ENCODE results near the gene EIF2B4. TPM values are rescaled to one million over a fixed set of nuclear protein-coding genes. Genes with fewer than 3 reads are reported as not detected.

The EIF2B4 gene
- total and polyA plus RNA-seq, 7 experiments from 2014 or later: 23.8 to 56.1 (median 42.2) TPM

GRCh38 chr2:27407798-27408491 is 37.8 kb upstream of the EIF2B4 start:
- intact Hi-C loops (cut with micrococcal nuclease): loop anchor here (2.0 to 10.0 kb wide), 5 partner anchors 15 to 1529 kb away; partner anchors contain the start of genes ASXL2 (in 1 of the 2), ATRAID (in 1 of the 2), CAD (in 1 of the 2) and GTF3C2 (in 1 of the 2)
- Mint-ChIP-seq H3K4me3 (peak overlapping the region; percentile 87 to 96 (median 90)), H3K4me1 (peaks cover 28 to 64% (median 42%) of the 10 kb centered on the region in 7 donors), H3K9me3 (peaks cover 0 to 6% (median 0%) of the 10 kb centered on the region in 11 donors), H3K27me3 (peaks cover 0 to 7% (median 0%) of the 10 kb centered on the region in 5 donors), H3K27ac (peak overlapping the region; percentile 59 to 97 (median 79)), H3K36me3 (peaks cover 0 to 12% (median 0%) of the 10 kb centered on the region in 5 donors)
- CTCF ChIA-PET: no interaction called here
- ATAC-seq (no peak), DNase-seq (no peak)
- H3K4me1 ChIP-seq (ENCODE audit: control insufficient read depth in 2 of 2, insufficient read depth in 2 of 2, low read length in 2 of 2): peaks cover 13 to 17% of the 10 kb centered on the region in 2 donors
- POLR2A ChIA-PET: interaction anchor here (1.2 to 1.6 kb wide), 3 partner anchors 16 to 27 kb away, joined by 4 to 6 read pairs (median 5); partner anchors contain the start of genes NRBP1 and ZNF513
- peak overlapping the region; percentile 4 for H3K4me3 ChIP-seq (ENCODE audit: low read length)
- no peaks in the 10 kb centered on the region for H3K27me3 ChIP-seq (ENCODE audit: control insufficient read depth in 2 of 2, insufficient read depth in 2 of 2, low read length in 2 of 2)
- peak overlapping the region; percentile 89 for H3K27ac ChIP-seq (ENCODE audit: low read depth, low read length)
- H3K36me3 ChIP-seq (ENCODE audit: control insufficient read depth in 2 of 3, insufficient read depth in 3 of 3, low read length in 3 of 3): peaks cover 0 to 14% (median 0%) of the 10 kb centered on the region in 3 experiments
- no peaks in the 10 kb centered on the region for H3K9me3 ChIP-seq (ENCODE audit: control insufficient read depth in 2 of 3, low read length in 3 of 3)

- ChIA-PET POLR2A (interaction anchor here (1.0 to 1.2 kb wide), 2 partner anchors 44 to 78 kb away, joined by 3 read pairs; partner anchors contain the start of gene GTF3C2), CTCF (no interaction called here)
- H3K36me3 Mint-ChIP-seq: peaks cover 0 to 18% (median 7%) of the 10 kb centered on the region in 5 donors
- Histone ChIP-seq H3K36me3 (ENCODE audit: control insufficient read depth in 2 of 3, insufficient read depth in 3 of 3, low read length in 3 of 3) (peaks cover 0 to 6% (median 0%) of the 10 kb centered on the region in 3 experiments), H3K27ac (ENCODE audit: low read depth, low read length) (no peak overlapping the region), H3K27me3 (ENCODE audit: control insufficient read depth in 2 of 2, insufficient read depth in 2 of 2, low read length in 2 of 2) (no peaks in the 10 kb centered on the region), H3K4me1 (ENCODE audit: control insufficient read depth in 2 of 2, insufficient read depth in 2 of 2, low read length in 2 of 2) (peaks cover 0 to 3% of the 10 kb centered on the region in 2 donors), H3K4me3 (ENCODE audit: low read length) (no peak overlapping the region), H3K9me3 (ENCODE audit: control insufficient read depth in 2 of 3, low read length in 3 of 3) (no peaks in the 10 kb centered on the region)
- no peak for ATAC-seq
- intact Hi-C loops (cut with micrococcal nuclease): loop anchor here in 1 of 2 donors (10.0 kb wide), 1 partner anchor 186 kb away; the partner anchor contains the start of genes ATRAID, CAD and SLC5A6
- H3K9me3 Mint-ChIP-seq: no peaks in the 10 kb centered on the region
- peak overlapping the region in 3 of 10 donors; percentile 2 to 43 (median 28) for H3K4me3 Mint-ChIP-seq
- H3K27ac Mint-ChIP-seq: peak overlapping the region in 6 of 9 donors; percentile 36 to 77 (median 58)
- H3K4me1 Mint-ChIP-seq: peaks cover 15 to 62% (median 50%) of the 10 kb centered on the region in 7 donors
- no peak for DNase-seq
- no peaks in the 10 kb centered on the region for H3K27me3 Mint-ChIP-seq
Measured at GRCh38 chr2:27400348-27401135, 30.4 kb upstream of the EIF2B4 start.

GRCh38 chr2:27398962-27399361 is 28.8 kb upstream of the EIF2B4 start:
- Mint-ChIP-seq H3K27ac (peak overlapping the region in 3 of 9 donors; percentile 23 to 59 (median 28)), H3K4me3 (peak overlapping the region in 1 of 10 donors; percentile 43), H3K9me3 (no peaks in the 10 kb centered on the region), H3K4me1 (peaks cover 20 to 56% (median 43%) of the 10 kb centered on the region in 7 donors), H3K27me3 (no peaks in the 10 kb centered on the region), H3K36me3 (peaks cover 0 to 18% (median 7%) of the 10 kb centered on the region in 5 donors)
- Histone ChIP-seq H3K4me3 (ENCODE audit: low read length) (no peak overlapping the region), H3K36me3 (ENCODE audit: control insufficient read depth in 2 of 3, insufficient read depth in 3 of 3, low read length in 3 of 3) (no peaks in the 10 kb centered on the region), H3K9me3 (ENCODE audit: control insufficient read depth in 2 of 3, low read length in 3 of 3) (no peaks in the 10 kb centered on the region), H3K27ac (ENCODE audit: low read depth, low read length) (no peak overlapping the region), H3K27me3 (ENCODE audit: control insufficient read depth in 2 of 2, insufficient read depth in 2 of 2, low read length in 2 of 2) (no peaks in the 10 kb centered on the region), H3K4me1 (ENCODE audit: control insufficient read depth in 2 of 2, insufficient read depth in 2 of 2, low read length in 2 of 2) (peaks cover 0 to 3% of the 10 kb centered on the region in 2 donors)
- ATAC-seq: no peak
- intact Hi-C loops (cut with micrococcal nuclease): no loop called here
- no peak for DNase-seq
- POLR2A ChIA-PET: no interaction called here
- CTCF ChIA-PET: no interaction called here

- no peaks in the 10 kb centered on the region for H3K9me3 ChIP-seq (ENCODE audit: control insufficient read depth in 2 of 3, low read length in 3 of 3)
- H3K4me3 Mint-ChIP-seq: peak overlapping the region in 2 of 10 donors; percentile 20 to 33
- H3K9me3 Mint-ChIP-seq: no peaks in the 10 kb centered on the region
- H3K27ac Mint-ChIP-seq: peak overlapping the region in 6 of 9 donors; percentile 21 to 67 (median 54)
- peaks cover 0 to 4% (median 0%) of the 10 kb centered on the region in 3 experiments for H3K36me3 ChIP-seq (ENCODE audit: control insufficient read depth in 2 of 3, insufficient read depth in 3 of 3, low read length in 3 of 3)
- peaks cover 10 to 16% of the 10 kb centered on the region in 2 donors for H3K4me1 ChIP-seq (ENCODE audit: control insufficient read depth in 2 of 2, insufficient read depth in 2 of 2, low read length in 2 of 2)
- CTCF ChIA-PET: interaction anchor here (0.7 to 1.0 kb wide), 2 partner anchors 37 to 442 kb away, joined by 3 read pairs; no protein-coding TSS in a partner anchor
- DNase-seq (no peak), ATAC-seq (no peak)
- H3K27ac ChIP-seq (ENCODE audit: low read depth, low read length): no peak overlapping the region
- H3K27me3 ChIP-seq (ENCODE audit: control insufficient read depth in 2 of 2, insufficient read depth in 2 of 2, low read length in 2 of 2): no peaks in the 10 kb centered on the region
- POLR2A ChIA-PET: interaction anchor here (0.7 kb wide), 1 partner anchor 25 kb away, joined by 3 read pairs; no protein-coding TSS in a partner anchor
- H3K4me3 ChIP-seq (ENCODE audit: low read length): no peak overlapping the region
- peaks cover 0 to 17% (median 4%) of the 10 kb centered on the region in 5 donors for H3K36me3 Mint-ChIP-seq
- intact Hi-C loops (cut with micrococcal nuclease): loop anchor here in 1 of 2 donors (2.0 kb wide), 1 partner anchor 16 kb away; the partner anchor contains the start of gene PPM1G
- H3K4me1 Mint-ChIP-seq: peaks cover 32 to 52% (median 35%) of the 10 kb centered on the region in 7 donors
- H3K27me3 Mint-ChIP-seq: no peaks in the 10 kb centered on the region
Measured at GRCh38 chr2:27393225-27393624, 23.1 kb upstream of the EIF2B4 start.

- peaks cover 0 to 11% (median 0%) of the 10 kb centered on the region in 3 experiments for H3K36me3 ChIP-seq (ENCODE audit: control insufficient read depth in 2 of 3, insufficient read depth in 3 of 3, low read length in 3 of 3)
Measured at GRCh38 chr2:27390822-27391679, 20.9 kb upstream of the EIF2B4 start.

More at GRCh38 chr2:27390822-27391679, 20.9 kb upstream of the EIF2B4 start:
- Histone ChIP-seq H3K27ac (ENCODE audit: low read depth, low read length) (peak overlapping the region; percentile 55), H3K27me3 (ENCODE audit: control insufficient read depth in 2 of 2, insufficient read depth in 2 of 2, low read length in 2 of 2) (no peaks in the 10 kb centered on the region), H3K4me1 (ENCODE audit: control insufficient read depth in 2 of 2, insufficient read depth in 2 of 2, low read length in 2 of 2) (peaks cover 10 to 16% of the 10 kb centered on the region in 2 donors), H3K9me3 (ENCODE audit: control insufficient read depth in 2 of 3, low read length in 3 of 3) (no peaks in the 10 kb centered on the region), H3K4me3 (ENCODE audit: low read length) (no peak overlapping the region)
- H3K27ac Mint-ChIP-seq: peak overlapping the region; percentile 74 to 96 (median 91)
- DNase-seq (peak in 6 of 9 donors; percentile 32 to 61 (median 50)), ATAC-seq (peak; percentile 84)
- CTCF ChIA-PET: no interaction called here
- intact Hi-C loops (cut with micrococcal nuclease): no loop called here
- H3K36me3 Mint-ChIP-seq: peaks cover 0 to 17% (median 4%) of the 10 kb centered on the region in 5 donors
- peaks cover 25 to 40% (median 30%) of the 10 kb centered on the region in 7 donors for H3K4me1 Mint-ChIP-seq
- POLR2A ChIA-PET: interaction anchor here (1.3 to 2.1 kb wide), 3 partner anchors 16 to 68 kb away, joined by 4 to 7 read pairs (median 6); partner anchors contain the start of genes MPV17 and NRBP1
- peak overlapping the region in 9 of 10 donors; percentile 5 to 81 (median 59) for H3K4me3 Mint-ChIP-seq
- no peaks in the 10 kb centered on the region for H3K27me3 Mint-ChIP-seq
- H3K9me3 Mint-ChIP-seq: no peaks in the 10 kb centered on the region
